Right atrium auricular region (tissue), 2 donors: ENCODE data around the gene MYO5C. TPM values are rescaled to one million over a fixed set of nuclear protein-coding genes. Genes with fewer than 3 reads are reported as not detected.

Experiments
- DNase-seq: peaks from one replicate; pipeline ENCODE4 v3.0.0-alpha.2; 2019; ENCODE audit warnings: low spot score
- H3K27ac ChIP-seq, 2 donors: fragments of 200-600 bp; sonication (generic); 1 replicate in 1 of 2; 2 replicates in 1 of 2; pipeline ENCODE4 v1.5.1; 2016 to 2019
- H3K27me3 ChIP-seq, 2 donors: fragments of 200-600 bp; sonication (generic); one replicate each; pipeline versions ENCODE4 v1.5.1 to v1.6.0; 2017 to 2019
- H3K36me3 ChIP-seq: fragments of 200-600 bp; sonication (generic); one replicate; pipeline ENCODE4 v1.5.1; 2016
- H3K4me1 ChIP-seq, 2 donors: fragments of 200-600 bp; sonication (generic); one replicate each; pipeline versions ENCODE4 v1.5.1 to v1.6.0; 2017 to 2019
- H3K4me3 ChIP-seq, 2 donors: fragments of 200-600 bp; sonication (generic); 1 replicate in 1 of 2; 2 replicates in 1 of 2; pipeline ENCODE4 v1.5.1; 2017 to 2019; ENCODE audit warnings: mild to moderate bottlenecking in 1 of 2, moderate library complexity in 1 of 2
- H3K9me3 ChIP-seq, 2 donors: fragments of 200-600 bp; sonication (generic); one replicate each; pipeline ENCODE4 v1.5.1; 2019
- total RNA-seq, 2 donors: library from RNA; depleted of rRNA; stranded (reverse); fragments of >200 nt; gene quantifications; one replicate each; pipeline ENCODE4 v1.1.0, GENCODE V29; 2016
- TF ChIP-seq, protein P1 (sequence below), 2 donors: fragments of 200-600 bp; sonication (generic); IDR thresholded peaks; one replicate each; pipeline ENCODE4 v1.5.1; 2019; ENCODE audit warnings: antibody characterized with exemption in 2 of 2

The MYO5C gene
- total RNA-seq, 2 donors from 2014 or later: 2.0 to 5.3 TPM

DNA sequence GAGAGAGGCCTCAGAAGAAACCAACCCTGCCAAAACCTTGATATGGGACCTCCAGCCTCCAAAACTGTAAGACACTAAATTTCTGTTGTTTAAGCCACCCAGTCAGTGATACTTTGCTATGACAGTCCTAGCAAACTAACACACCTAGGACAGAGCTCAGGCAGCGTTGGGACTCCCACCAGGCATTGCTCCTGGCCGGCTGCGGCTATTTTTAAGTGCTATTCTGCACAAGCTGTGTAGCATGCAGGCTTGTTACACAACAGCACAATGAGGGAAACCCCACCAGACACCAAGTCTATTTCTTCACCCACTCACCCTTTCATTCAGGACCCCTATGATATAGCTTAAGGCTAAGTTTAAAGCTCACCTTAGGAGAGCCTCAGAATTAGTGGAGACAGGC, 57.5 kb downstream of the MYO5C start:
- Histone ChIP-seq H3K27me3 (no peaks in the 10 kb centered on the region), H3K4me1 (peaks cover 0 to 5% of the 10 kb centered on the region in 2 donors), H3K36me3 (no peaks in the 10 kb centered on the region), H3K9me3 (no peaks in the 10 kb centered on the region), H3K27ac (peak overlapping the region; percentile 57 to 82), H3K4me3 (no peak overlapping the region)
- TF ChIP-seq, protein P1, sequence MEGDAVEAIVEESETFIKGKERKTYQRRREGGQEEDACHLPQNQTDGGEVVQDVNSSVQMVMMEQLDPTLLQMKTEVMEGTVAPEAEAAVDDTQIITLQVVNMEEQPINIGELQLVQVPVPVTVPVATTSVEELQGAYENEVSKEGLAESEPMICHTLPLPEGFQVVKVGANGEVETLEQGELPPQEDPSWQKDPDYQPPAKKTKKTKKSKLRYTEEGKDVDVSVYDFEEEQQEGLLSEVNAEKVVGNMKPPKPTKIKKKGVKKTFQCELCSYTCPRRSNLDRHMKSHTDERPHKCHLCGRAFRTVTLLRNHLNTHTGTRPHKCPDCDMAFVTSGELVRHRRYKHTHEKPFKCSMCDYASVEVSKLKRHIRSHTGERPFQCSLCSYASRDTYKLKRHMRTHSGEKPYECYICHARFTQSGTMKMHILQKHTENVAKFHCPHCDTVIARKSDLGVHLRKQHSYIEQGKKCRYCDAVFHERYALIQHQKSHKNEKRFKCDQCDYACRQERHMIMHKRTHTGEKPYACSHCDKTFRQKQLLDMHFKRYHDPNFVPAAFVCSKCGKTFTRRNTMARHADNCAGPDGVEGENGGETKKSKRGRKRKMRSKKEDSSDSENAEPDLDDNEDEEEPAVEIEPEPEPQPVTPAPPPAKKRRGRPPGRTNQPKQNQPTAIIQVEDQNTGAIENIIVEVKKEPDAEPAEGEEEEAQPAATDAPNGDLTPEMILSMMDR (IDR thresholded peaks at IDR 0.05): no peak
- no peak for DNase-seq

DNA sequence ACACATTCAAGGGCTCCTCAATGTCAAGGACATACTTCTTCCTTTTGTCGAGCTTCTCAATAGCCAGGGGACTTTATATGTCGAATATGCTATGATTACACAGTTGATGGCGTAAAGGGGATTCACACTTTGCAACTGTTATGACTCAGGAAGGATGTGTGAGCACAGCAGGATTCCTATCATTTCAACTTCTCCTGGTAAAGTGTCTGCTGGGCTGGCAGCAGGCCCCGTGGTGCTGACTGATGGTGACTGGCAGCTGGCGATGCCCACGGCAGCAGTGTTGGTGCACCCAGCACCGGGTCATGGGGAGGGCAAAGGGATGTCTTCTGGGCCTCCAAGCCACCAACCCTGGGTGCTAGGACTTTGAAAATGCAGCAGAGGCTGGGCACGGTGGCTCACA, 59.6 kb downstream of the MYO5C start:
- Histone ChIP-seq H3K9me3 (no peaks in the 10 kb centered on the region), H3K27ac (peak overlapping the region; percentile 47 to 82), H3K4me3 (no peak overlapping the region), H3K4me1 (peaks cover 0 to 5% of the 10 kb centered on the region in 2 donors), H3K36me3 (no peaks in the 10 kb centered on the region), H3K27me3 (no peaks in the 10 kb centered on the region)
- DNase-seq: no peak
- TF ChIP-seq, protein P1 (IDR thresholded peaks at IDR 0.05): no peak

DNA sequence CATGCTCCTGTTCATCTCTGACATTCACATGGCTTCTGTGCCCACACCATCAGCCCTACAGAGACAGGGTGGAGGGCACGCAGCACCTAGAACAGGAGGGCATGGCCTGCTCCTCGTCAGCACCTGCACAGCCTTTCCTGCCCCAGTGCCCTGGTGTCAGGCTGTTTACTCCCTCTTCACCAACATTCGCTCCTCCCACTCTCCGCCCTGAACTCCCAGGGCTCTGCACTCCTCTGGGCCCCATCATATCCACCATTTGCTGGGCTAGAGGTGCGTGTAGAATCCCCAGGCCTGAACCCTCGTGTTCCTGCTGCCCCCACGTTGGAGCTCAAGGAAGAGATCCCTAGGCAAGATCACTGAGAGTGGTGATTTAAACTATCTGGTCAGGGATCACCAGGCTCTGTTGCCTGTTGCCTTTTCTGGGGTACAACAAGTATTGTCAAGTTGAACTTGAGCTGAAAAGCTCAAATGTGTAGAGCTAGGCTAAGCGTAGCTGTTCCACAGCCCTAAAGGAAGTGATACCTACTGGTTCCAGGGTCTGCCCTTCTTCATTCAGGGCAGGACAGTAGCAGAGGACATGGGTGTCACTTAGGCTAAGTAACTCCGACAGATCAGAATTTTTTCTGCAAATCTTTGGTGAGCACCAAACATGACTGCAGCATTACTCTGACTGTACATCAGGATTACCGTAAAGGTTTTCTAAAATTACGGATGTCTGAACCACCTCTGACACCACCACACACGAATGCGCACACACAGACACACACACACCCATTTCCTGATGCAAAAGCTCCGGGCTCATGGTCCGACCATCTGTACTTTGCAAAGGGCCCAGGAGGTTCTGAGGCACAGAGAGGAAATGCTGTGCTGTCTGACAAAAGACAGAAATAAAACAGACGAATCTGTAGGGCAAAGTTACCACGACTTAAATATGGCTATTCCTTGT, 60.7 kb downstream of the MYO5C start:
- Histone ChIP-seq H3K4me1 (peaks cover 0 to 5% of the 10 kb centered on the region in 2 donors), H3K27me3 (no peaks in the 10 kb centered on the region), H3K36me3 (no peaks in the 10 kb centered on the region), H3K9me3 (no peaks in the 10 kb centered on the region), H3K4me3 (no peak overlapping the region), H3K27ac (peak overlapping the region; percentile 47 to 82)
- TF ChIP-seq, protein P1 (IDR thresholded peaks at IDR 0.05): no peak
- DNase-seq: no peak

DNA sequence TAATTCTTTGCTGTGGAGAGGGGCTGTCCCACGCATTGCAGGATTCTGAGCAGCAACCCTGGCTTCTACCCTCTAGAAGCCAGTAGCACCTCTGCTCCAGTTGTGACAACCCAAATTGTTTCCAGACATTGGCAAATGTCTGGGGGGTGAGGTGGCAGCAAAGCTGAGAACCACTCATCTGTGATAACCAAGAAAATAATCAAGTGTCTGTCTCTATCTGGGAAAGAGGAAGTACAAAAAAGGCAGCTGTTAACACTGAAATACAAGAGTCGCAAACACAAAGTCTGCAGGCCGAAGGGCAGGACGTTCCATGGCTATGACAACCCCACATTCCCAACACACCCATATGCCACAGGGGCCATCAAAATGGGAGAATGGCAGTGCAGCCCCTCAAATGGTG, 62.2 kb downstream of the MYO5C start:
- H3K9me3 ChIP-seq: no peaks in the 10 kb centered on the region
- H3K27ac ChIP-seq: peak overlapping the region; percentile 22 to 82
- H3K4me1 ChIP-seq: peaks cover 0 to 5% of the 10 kb centered on the region in 2 donors
- H3K4me3 ChIP-seq: no peak overlapping the region
- TF ChIP-seq, protein P1 (IDR thresholded peaks at IDR 0.05): no peak
- DNase-seq: no peak
- no peaks in the 10 kb centered on the region for H3K27me3 ChIP-seq
- H3K36me3 ChIP-seq: no peaks in the 10 kb centered on the region

DNA sequence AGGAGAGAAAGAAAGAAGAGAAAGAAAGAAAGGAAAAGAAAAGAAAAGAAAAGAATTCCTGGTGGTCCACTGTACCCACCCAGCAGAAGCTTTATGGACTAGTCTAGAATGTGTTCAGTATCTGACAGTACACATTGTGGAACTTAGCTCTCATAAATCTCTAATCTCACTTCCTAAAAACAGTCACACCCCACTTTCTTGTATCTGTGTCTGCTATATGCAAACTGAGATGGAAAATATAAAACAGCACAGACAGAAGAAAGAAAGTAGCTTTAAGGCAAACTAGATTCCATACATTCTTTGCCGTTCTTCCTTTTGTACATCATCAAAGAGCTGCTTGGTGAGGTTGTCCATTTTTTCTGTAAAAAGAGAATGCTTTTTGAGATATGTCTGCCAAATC, 63.3 kb downstream of the MYO5C start:
- Histone ChIP-seq H3K36me3 (no peaks in the 10 kb centered on the region), H3K27me3 (no peaks in the 10 kb centered on the region), H3K4me3 (no peak overlapping the region), H3K9me3 (no peaks in the 10 kb centered on the region), H3K4me1 (peaks cover 0 to 5% of the 10 kb centered on the region in 2 donors), H3K27ac (peak overlapping the region in 1 of 2 donors; percentile 23)
- no peak for DNase-seq
- TF ChIP-seq, protein P1 (IDR thresholded peaks at IDR 0.05): no peak
